Activated B cell treated with CpG ODN at 0.5 μM for 24 hours (primary cell): ENCODE results near the gene CLK3. TPM values are rescaled to one million over a fixed set of nuclear protein-coding genes. Genes with fewer than 3 reads are reported as not detected.
A peak's percentile ranks its signal among the peaks of the same experiment; 100 is the strongest.

Experiments
- ATAC-seq: fragments of 200-7000 bp; cut with Tn5 transposase; one replicate; pipeline ENCODE4 v1.10.0; 2021; ENCODE audit warnings: low read depth, mild to moderate bottlenecking, moderate library complexity
- CTCF ChIA-PET: fragments of 350-600 bp; sonication (Branson Sonifier 250); formaldehyde crosslinking; loops from one replicate; lab custom pipeline; 2021; ENCODE audit warnings: antibody characterized with exemption; lab: Charles Lee
- POLR2A ChIA-PET: fragments of 350-600 bp; sonication (Branson Sonifier 250); formaldehyde crosslinking; loops from one replicate; lab custom pipeline; 2021; ENCODE audit warnings: antibody characterized with exemption; lab: Charles Lee
- DNase-seq: peaks from one replicate; pipeline ENCODE4 v3.0.0; 2022
- H3K27ac Mint-ChIP-seq: one replicate; pipeline ENCODE4 v1.8.0; 2020; ENCODE audit warnings: mixed read lengths
- H3K27me3 Mint-ChIP-seq: one replicate; pipeline ENCODE4 v1.8.0; 2021; ENCODE audit warnings: mixed read lengths
- H3K36me3 Mint-ChIP-seq: one replicate; pipeline ENCODE4 v1.8.0; 2021; ENCODE audit warnings: low read depth, mixed read lengths
- H3K4me1 Mint-ChIP-seq: one replicate; pipeline ENCODE4 v1.8.0; 2021; ENCODE audit warnings: mixed read lengths
- H3K4me3 Mint-ChIP-seq: one replicate; pipeline ENCODE4 v1.8.0; 2020; ENCODE audit warnings: mild to moderate bottlenecking, mixed read lengths
- H3K9me3 Mint-ChIP-seq: one replicate; pipeline ENCODE4 v1.8.0; 2020; ENCODE audit warnings: mixed read lengths
- CTCF ChIP-seq: fragments of 200-600 bp; IDR thresholded peaks from one replicate; pipeline ENCODE4 v1.8.0; 2022; ENCODE audit warnings: antibody characterized with exemption, mild to moderate bottlenecking
- intact Hi-C: fragments of 100-400 bp; cut with micrococcal nuclease; formaldehyde crosslinking; loops from one replicate; pipeline ENCODE4 v1.15.1; 2024
- total RNA-seq: library from RNA; stranded (reverse); gene quantifications from 2 replicates; pipeline ENCODE4 v1.2.3, GENCODE V29; 2022

The CLK3 gene
- total RNA-seq, 1 donor from 2014 or later, result 116 TPM

DNA sequence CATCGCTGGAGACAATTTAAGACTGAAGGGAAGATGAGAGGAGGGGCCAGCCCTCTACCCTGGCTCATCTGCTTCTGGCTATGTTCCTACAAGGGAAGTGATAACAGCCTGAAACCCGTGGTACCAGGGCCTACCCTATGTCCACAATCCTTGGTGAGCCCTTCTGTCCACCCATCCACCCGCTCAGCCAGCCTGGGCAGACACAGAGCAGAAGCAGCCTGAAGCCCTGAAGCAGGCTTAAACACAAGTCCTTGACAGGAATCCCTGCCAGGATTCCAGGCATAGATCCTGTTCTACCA lies 15.4 kb downstream of the CLK3 start:
- Mint-ChIP-seq H3K4me1 (peaks cover 59% of the 10 kb centered on the region), H3K27ac (peak overlapping the region; percentile 75), H3K9me3 (no peaks in the 10 kb centered on the region), H3K27me3 (no peaks in the 10 kb centered on the region), H3K4me3 (no peak overlapping the region), H3K36me3 (peaks cover 81% of the 10 kb centered on the region)
- CTCF ChIA-PET, result interaction anchor here (0.7 to 8.9 kb wide), 12 partner anchors 13 to 321 kb away, joined by 3 to 200 read pairs (median 8); partner anchors contain the start of genes CLK3 and MPI
- DNase-seq (no peak), ATAC-seq (no peak)
- POLR2A ChIA-PET, result interaction anchor here (0.8 to 3.3 kb wide), 7 partner anchors 9 to 319 kb away, joined by 3 to 19 read pairs (median 6); partner anchors contain the start of genes CLK3 and SEMA7A
- no peak for TF ChIP-seq CTCF
- intact Hi-C loops, result loop anchor here (2.0 to 5.0 kb wide), 3 partner anchors 16 to 571 kb away; partner anchors contain the start of genes C15orf39 and CLK3

DNA sequence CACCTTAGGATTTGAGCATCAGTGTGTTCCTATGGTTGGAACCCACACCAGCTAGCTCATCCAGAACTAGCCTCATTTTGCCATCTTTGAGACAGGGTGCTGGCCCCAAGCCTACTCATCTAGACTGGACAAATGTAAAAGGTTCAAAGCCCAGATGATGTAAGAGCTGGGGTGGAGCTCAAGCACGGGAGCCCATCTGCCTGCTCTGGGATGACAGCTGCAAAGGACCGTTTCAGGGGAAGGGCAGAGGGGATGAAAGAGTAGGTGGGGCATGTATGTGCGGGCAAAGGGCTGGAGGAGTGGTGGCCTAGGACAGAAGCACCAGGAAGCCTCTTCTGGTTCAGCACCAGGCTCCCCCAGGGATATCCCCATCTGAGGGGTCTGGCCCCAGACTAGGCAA lies 15.8 kb downstream of the CLK3 start:
- no peak for TF ChIP-seq CTCF
- no peaks in the 10 kb centered on the region for H3K9me3 Mint-ChIP-seq
- ChIA-PET CTCF (interaction anchor here (0.8 to 8.9 kb wide), 18 partner anchors 8 to 320 kb away, joined by 3 to 200 read pairs (median 6); partner anchors contain the start of gene CLK3), POLR2A (interaction anchor here (0.5 to 3.3 kb wide), 5 partner anchors 10 to 168 kb away, joined by 4 to 19 read pairs (median 6); partner anchors contain the start of gene CLK3)
- no peak overlapping the region for H3K27ac Mint-ChIP-seq
- peaks cover 55% of the 10 kb centered on the region for H3K4me1 Mint-ChIP-seq
- intact Hi-C loops, result loop anchor here (2.0 to 5.0 kb wide), 3 partner anchors 17 to 571 kb away; partner anchors contain the start of genes C15orf39 and CLK3
- H3K36me3 Mint-ChIP-seq, result peaks cover 81% of the 10 kb centered on the region
- DNase-seq (no peak), ATAC-seq (no peak)
- H3K27me3 Mint-ChIP-seq, result no peaks in the 10 kb centered on the region
- H3K4me3 Mint-ChIP-seq, result no peak overlapping the region

GRCh38 chr15:74631935-74632560 lies 16.4 kb downstream of the CLK3 start:
- Mint-ChIP-seq H3K4me3 (no peak overlapping the region), H3K36me3 (peaks cover 82% of the 10 kb centered on the region), H3K27me3 (no peaks in the 10 kb centered on the region), H3K27ac (no peak overlapping the region), H3K4me1 (peaks cover 49% of the 10 kb centered on the region), H3K9me3 (no peaks in the 10 kb centered on the region)
- peak; percentile 59 for DNase-seq
- ChIA-PET POLR2A (interaction anchor here (0.5 to 3.3 kb wide), 5 partner anchors 11 to 139 kb away, joined by 3 to 19 read pairs (median 6); partner anchors contain the start of gene CLK3), CTCF (interaction anchor here (0.7 to 8.9 kb wide), 21 partner anchors 8 to 325 kb away, joined by 3 to 200 read pairs (median 5); partner anchors contain the start of genes CLK3, RPP25 and UBL7)
- intact Hi-C loops, result loop anchor here (1.0 to 5.0 kb wide), 5 partner anchors 11 to 570 kb away; partner anchors contain the start of genes C15orf39 and CLK3
- ATAC-seq, result peak; percentile 33
- TF ChIP-seq CTCF, result no peak

DNA sequence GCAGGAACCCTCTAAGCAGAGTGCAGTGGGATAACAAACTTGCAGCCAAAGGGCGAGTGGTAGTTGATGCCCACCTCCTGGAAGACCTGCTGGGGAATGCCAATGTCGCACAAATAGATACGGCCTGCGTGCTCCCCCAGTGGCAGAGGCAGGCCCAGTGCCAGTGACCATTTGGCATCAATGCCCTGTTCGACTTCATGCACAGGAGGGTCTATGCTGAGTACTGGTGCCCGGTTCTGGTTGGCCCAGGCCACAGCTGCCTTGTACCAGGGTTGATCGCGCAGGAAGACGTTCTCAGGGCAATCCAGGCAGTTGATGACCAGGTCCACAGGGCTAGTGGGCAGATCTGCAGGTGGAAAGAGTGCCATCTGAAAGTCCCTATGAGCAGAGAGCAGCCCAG lies 17.0 kb downstream of the CLK3 start:
- H3K9me3 Mint-ChIP-seq, result no peaks in the 10 kb centered on the region
- H3K27ac Mint-ChIP-seq, result no peak overlapping the region
- ATAC-seq, result no peak
- intact Hi-C loops, result loop anchor here (1.0 to 5.0 kb wide), 4 partner anchors 11 to 570 kb away; partner anchors contain the start of gene C15orf39
- H3K27me3 Mint-ChIP-seq, result no peaks in the 10 kb centered on the region
- DNase-seq, result no peak
- peaks cover 43% of the 10 kb centered on the region for H3K4me1 Mint-ChIP-seq
- ChIA-PET CTCF (interaction anchor here (0.7 to 8.9 kb wide), 19 partner anchors 8 to 324 kb away, joined by 3 to 200 read pairs (median 5); partner anchors contain the start of genes CLK3, RPP25 and UBL7), POLR2A (interaction anchor here (0.9 to 3.3 kb wide), 3 partner anchors 11 to 138 kb away, joined by 3 to 17 read pairs (median 6); no protein-coding TSS in a partner anchor)
- no peak for TF ChIP-seq CTCF
- no peak overlapping the region for H3K4me3 Mint-ChIP-seq
- H3K36me3 Mint-ChIP-seq, result peaks cover 81% of the 10 kb centered on the region

DNA sequence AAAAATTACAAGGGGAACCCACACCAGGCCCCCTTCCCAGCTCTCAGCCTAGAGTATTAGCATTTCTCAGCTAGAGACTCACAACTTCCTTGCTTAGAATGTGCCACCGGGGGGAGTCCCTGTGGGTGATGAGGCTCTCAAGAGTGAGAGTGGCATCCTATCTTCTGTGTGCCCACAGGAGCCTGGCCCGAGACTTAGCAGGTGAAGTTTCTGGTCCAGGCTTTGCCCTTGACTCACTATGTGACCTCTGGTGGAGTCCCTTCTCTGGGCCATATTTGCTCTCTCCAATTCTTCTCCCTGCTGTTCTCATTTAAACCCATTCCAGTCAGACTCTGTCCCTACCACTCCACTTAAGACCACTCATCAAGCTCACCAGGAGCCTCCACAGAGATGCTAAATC lies 18.1 kb downstream of the CLK3 start:
- no peak for ATAC-seq
- Mint-ChIP-seq H3K9me3 (no peaks in the 10 kb centered on the region), H3K4me1 (peaks cover 31% of the 10 kb centered on the region), H3K36me3 (peaks cover 79% of the 10 kb centered on the region), H3K27me3 (no peaks in the 10 kb centered on the region), H3K27ac (no peak overlapping the region), H3K4me3 (no peak overlapping the region)
- intact Hi-C loops, result loop anchor here (2.0 to 5.0 kb wide), 4 partner anchors 196 to 569 kb away; partner anchors contain the start of genes C15orf39 and ULK3
- POLR2A ChIA-PET, result no interaction called here
- CTCF ChIA-PET, result interaction anchor here (1.0 to 8.9 kb wide), 14 partner anchors 10 to 316 kb away, joined by 3 to 200 read pairs (median 7); partner anchors contain the start of gene CLK3
- no peak for TF ChIP-seq CTCF
- DNase-seq, result no peak
